HG03457 (cell line): ENCODE data around the gene RIMS4.

Experiments
- ATAC-seq: cut with Tn5 transposase; IDR thresholded peaks from one replicate; pipeline ENCODE4 v1.9.1; 2021; ENCODE audit warnings: moderate number of reproducible peaks; ENCODE audit not compliant: unreplicated experiment

Gene RIMS4

GRCh38 chr20:44743916-44744655 is 66.3 kb downstream of the RIMS4 start:
- no peak for ATAC-seq

GRCh38 chr20:44743080-44743701 is 67.2 kb downstream of the RIMS4 start:
- ATAC-seq: no peak

- no peak for ATAC-seq
Measured at GRCh38 chr20:44742304-44743079, 67.9 kb downstream of the RIMS4 start.

GRCh38 chr20:44739942-44740341 is 70.4 kb downstream of the RIMS4 start:
- no peak for ATAC-seq

GRCh38 chr20:44738813-44739477 is 71.4 kb downstream of the RIMS4 start:
- no peak for ATAC-seq

- ATAC-seq: no peak
Measured at GRCh38 chr20:44737116-44737515, 73.2 kb downstream of the RIMS4 start.

GRCh38 chr20:44736170-44737021 is 74.0 kb downstream of the RIMS4 start:
- no peak for ATAC-seq

GRCh38 chr20:44735816-44736169 is 74.6 kb downstream of the RIMS4 start:
- no peak for ATAC-seq

GRCh38 chr20:44734938-44735337 is 75.4 kb downstream of the RIMS4 start:
- no peak for ATAC-seq

GRCh38 chr20:44733341-44734069 is 76.8 kb downstream of the RIMS4 start:
- no peak for ATAC-seq

GRCh38 chr20:44732327-44732726 is 78.0 kb downstream of the RIMS4 start:
- no peak for ATAC-seq

- no peak for ATAC-seq
Measured at GRCh38 chr20:44731657-44732056, 78.7 kb downstream of the RIMS4 start.

- ATAC-seq: no peak
Measured at GRCh38 chr20:44730441-44730840, 79.9 kb downstream of the RIMS4 start.

GRCh38 chr20:44728801-44729443 is 81.4 kb downstream of the RIMS4 start:
- no peak for ATAC-seq

GRCh38 chr20:44727651-44728050 is 82.7 kb downstream of the RIMS4 start:
- no peak for ATAC-seq

GRCh38 chr20:44727039-44727438 is 83.3 kb downstream of the RIMS4 start:
- ATAC-seq: no peak

- ATAC-seq: no peak
Measured at GRCh38 chr20:44725837-44726236, 84.5 kb downstream of the RIMS4 start.

GRCh38 chr20:44724423-44725091 is 85.8 kb downstream of the RIMS4 start:
- no peak for ATAC-seq
